Frontal cortex (tissue), 4 donors: ENCODE measurements around the gene SIRPB2. TPM values are rescaled to one million over a fixed set of nuclear protein-coding genes. Genes with fewer than 3 reads are reported as not detected.
"Not testable (repeated sequence)": the region's sequence is repeated elsewhere in the genome, so short reads cannot be mapped to it uniquely, and the experiment has no call there.

Experiments used
- DNase-seq, 2 donors: peaks; one replicate each; pipeline ENCODE4 v3.0.0; 2012; ENCODE audit warnings: low spot score in 2 of 2
- FAIRE-seq: peaks from 2 replicates; lab custom pipeline; 2012; peaks lifted over from hg19 to GRCh38; lab: Jason Lieb, UNC
- total RNA-seq: library from RNA; depleted of rRNA; stranded (reverse); fragments of >200 nt; gene quantifications from one replicate; pipeline ENCODE4 v1.2.3, GENCODE V29; 2014
- donor health status: control.
- donor health status: control.
- donor health status: control.

SIRPB2 gene
- total RNA-seq, 1 donor from 2014 or later = 0.82 TPM

DNA sequence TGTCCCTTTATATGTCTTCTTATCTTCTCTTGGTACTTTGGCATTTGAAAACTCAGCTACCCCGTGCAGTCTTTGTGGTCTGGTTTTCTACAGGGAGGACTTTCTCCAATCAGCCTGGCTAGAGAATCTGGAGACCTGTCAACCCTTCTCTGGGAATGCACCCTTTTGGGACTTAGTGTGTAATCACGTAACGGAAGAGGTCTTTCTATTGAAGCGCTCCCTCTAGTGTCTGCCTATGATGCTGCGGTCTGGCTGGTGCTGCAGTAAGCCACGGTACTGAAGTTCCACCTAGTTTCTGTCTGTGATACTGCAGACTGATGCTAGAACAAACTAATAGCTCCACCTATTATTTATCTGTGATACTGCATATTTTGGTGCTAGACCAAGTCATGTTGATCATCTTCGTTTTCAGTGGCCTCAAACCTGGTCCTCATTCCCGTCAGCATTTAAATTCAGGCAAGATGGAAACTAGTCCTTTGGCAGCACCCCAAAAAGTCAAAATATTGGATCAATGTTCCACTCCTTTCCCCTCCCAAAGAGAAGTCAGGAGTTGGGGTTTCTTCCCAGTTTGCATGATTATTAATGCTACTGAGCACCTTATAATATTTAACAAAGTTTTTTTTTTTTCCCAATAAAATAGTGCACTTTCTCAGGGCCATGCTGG, 12.5 kb upstream of the SIRPB2 start:
- DNase-seq (peak; percentile 11 to 62), FAIRE-seq (peak; percentile 13)

GRCh38 chr20:1500496-1500895, 9.3 kb upstream of the SIRPB2 start:
- DNase-seq (no peak), FAIRE-seq (no peak)

DNA sequence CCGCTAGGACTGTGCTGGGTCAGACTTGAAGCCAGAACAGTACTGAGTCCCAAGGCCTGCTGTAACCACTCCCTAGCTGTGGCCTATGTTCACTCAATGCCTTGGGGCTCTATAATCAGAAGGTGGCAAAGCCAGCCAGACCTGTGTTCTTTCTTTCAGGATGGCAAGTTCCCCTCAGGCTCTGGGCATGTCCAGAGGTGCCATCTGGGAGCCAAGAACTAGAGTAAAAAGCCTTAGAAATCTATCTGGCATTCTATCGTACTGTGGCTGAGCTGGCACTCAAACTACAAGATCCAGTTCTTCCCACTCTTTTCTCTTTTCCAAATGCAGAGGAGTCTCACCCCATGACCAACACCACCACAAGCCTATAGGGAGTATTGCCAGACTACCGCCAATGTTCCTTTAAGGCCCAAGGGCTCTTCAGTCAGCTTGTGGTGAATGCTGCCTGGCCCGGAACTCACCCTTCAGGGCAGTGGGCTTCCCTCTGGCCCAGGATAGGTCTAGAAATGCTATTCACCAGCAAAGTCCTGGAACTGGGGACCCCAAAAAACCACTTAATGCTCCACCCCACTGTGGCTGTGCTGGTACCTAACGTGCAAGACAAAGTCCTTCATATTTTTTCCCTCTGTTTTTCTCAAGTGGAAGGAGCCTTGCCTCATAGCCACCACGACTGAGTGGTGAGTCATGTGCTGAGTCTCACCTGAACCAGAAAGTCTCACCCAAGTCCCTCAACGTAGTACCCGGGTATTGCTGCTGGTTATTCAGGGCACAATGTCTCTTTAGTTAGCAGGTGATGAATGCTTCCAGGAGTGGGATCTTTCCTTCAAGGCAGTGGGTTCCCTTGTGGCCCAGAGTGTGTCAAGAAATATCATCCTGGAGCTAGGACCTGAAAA, 8.6 kb upstream of the SIRPB2 start:
- FAIRE-seq (no peak), DNase-seq (no peak)

- FAIRE-seq, DNase-seq: not testable (repeated sequence)
Observed at GRCh38 chr20:1497371-1497770, 6.2 kb upstream of the SIRPB2 start.

DNA sequence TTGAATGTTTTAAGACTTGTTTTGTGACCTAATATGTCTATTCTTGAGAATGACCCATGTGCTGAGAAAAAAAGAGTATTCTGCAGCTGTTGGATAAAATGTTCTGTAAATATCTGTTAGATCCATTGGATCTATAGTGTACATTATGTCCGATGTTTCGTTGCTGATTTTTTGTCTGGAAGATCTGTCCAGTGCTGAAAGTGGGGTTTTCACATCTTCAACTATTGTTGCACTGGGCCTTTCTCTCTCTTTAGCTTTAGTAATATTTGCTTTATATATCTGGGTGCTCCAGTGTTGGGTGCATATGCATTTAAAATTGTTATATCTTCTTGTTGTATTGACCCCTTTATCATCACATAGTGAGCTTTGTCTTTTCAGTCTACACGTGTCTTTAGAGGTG, 5.7 kb upstream of the SIRPB2 start:
- DNase-seq (no peak), FAIRE-seq (no peak)

- no peak for FAIRE-seq
Observed at GRCh38 chr20:1494436-1494835, 3.2 kb upstream of the SIRPB2 start.

DNA sequence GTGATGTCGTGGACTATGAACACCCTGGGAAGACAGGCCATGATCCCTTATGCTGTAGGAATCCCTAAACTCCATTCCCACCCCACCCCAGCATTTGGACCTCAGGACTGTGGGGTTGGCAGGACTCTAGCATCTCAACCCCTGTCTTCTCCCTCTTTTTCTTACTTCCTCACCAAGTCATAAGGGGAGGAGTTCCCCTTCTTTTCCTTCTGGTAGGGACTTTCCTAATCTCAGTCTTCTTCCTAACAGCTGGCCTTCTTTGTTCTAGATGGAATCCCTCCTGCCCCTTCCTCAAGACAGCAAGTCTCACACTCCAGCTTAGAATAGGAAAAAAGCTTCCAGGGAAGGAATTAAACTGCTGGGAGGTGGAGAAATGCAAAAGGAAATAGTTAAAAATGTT, 2.3 kb upstream of the SIRPB2 start:
- no peak for FAIRE-seq
- no peak for DNase-seq

More at GRCh38 chr20:1494436-1494835, 3.2 kb upstream of the SIRPB2 start:
- DNase-seq = no peak

DNA sequence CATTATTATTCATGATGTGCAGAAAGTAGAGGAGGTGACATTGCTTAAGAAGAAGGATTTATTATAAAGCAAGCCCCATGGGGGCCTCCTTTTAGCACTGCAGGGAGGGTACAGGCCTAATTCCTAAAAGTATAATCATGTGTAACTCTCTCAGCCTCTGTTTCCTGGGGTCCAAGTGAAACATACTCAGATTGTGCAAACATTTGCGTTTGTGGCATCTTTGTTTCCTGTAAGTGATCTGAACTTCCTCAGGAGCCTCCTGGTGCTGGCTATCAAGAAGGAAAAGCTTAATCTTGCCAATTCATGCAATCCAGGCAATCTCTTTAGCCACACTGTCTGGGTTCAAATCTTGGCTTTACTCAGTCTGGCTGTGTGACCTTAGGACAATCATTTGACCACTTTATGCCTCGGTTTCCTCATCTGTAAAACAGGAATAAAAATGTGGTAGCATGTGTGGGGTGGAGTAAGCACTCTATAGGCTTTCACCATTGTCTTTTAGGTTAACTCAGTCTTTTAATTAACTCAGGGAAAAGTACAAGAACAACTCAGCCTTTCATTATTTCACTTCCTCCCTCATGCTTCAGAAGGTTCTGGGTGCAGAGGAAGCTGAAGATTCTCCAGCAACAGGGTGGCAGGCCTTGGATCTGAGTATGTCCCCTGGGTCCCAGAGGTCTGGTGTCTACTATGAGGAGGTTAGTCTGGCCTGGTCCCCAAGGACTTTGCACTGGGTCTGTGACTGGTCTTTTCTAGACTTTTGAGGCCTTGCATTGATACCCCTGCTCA, 831 bp upstream of the SIRPB2 start:
- FAIRE-seq (no peak), DNase-seq (no peak)

DNA sequence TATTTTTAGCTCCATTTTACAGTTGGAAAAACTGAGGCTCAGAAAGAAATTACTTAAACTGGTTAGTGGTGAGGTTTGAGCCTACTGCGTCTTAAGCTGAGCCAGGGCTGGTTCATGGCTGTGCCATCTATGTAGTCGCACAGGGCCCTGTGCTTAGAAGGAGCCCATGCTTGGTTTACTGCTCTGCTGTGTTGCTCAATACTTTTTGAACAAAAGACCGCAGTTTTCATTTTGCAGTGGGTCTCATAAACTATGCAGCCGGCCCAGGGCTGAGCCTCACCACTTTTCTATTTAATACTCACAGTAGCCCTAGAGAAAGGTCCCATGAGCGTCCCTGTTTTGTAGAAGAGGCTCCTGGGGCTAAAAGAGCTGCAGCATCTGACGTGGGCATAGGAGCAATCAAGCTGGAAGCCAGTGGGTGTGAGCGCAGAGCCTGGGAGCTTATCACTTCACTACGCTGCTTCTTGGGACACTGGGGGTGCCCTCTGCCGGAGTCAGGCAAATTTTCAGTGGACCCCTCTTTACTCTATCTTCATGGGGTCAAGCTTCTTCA, 501 bp downstream of the SIRPB2 start:
- FAIRE-seq = no peak
- no peak for DNase-seq

- DNase-seq (no peak), FAIRE-seq (no peak)
Observed at GRCh38 chr20:1489764-1490436, 1.3 kb downstream of the SIRPB2 start.

DNA sequence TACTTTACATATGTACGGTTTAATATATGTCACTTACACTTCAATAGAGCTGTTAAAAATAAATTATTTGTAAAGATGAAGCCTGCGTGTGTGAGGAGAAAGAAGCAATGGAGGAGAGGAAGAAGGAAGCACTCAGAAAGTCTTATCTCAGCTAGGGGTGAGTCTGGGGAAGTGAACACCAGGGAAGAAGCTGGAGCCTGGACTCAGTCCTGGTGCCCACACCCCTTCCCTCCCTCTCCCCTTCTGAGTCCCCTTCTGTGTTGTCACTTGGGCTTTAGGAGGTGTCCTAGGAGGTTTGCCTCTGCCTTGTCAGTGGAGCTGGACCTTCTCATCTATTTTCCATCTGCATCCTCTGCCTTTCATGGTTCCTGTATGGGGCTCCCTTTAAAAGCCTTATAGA, 1.9 kb downstream of the SIRPB2 start:
- FAIRE-seq = no peak
- no peak for DNase-seq

DNA sequence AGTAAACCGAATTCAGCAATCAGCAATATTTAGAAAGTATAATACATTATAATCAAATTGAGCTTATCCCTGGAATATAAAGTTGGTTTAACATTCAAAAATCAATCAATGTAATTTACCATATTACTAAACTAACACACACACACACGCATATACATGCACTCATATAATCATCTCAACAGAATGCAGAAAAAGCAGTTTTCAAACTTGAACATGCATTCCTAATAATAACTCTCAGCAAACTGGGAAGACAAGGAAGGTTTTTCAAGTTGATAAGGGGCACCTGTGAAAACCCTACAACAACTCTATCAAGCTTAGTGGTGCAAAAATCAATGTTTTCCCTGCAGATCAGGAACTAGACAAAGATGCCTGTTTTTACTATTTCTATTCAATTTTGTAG, 4.7 kb downstream of the SIRPB2 start:
- FAIRE-seq = no peak

DNA sequence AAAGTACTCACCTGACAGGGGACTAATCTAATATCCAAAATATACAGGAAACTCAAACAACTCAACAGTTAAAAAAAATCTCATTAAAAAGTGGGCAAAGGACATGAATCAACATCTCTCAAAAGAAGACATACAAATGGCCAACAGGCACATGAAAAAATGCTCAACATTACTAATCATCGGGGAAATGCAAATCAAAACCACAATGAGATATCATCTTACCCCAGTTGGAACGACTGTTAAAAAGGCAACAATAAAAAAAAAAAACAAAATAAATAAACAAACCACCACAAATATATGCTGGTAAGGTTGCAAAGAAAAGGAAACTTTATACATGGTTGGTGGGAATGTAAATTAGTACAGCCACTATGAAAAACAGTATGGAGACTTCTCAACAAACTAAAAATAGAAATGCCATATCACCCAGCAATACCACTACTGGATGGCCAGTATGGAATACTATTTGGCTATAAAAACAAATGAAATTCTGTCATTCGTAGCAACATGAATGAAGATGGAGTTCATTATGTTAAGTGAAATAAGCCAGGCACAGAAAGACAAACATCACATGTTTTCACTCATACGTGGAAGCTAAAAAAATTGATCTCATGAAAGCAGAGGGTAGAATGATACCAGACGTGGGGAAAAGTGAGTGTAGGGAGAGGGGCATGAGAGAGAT, 6.6 kb downstream of the SIRPB2 start:
- no peak for FAIRE-seq
- DNase-seq = no peak

More for the DNA sequence above, 4.7 kb downstream of the SIRPB2 start:
- DNase-seq = no peak

- DNase-seq (no peak), FAIRE-seq (no peak)
Observed at GRCh38 chr20:1479831-1480595, 11.2 kb downstream of the SIRPB2 start.

DNA sequence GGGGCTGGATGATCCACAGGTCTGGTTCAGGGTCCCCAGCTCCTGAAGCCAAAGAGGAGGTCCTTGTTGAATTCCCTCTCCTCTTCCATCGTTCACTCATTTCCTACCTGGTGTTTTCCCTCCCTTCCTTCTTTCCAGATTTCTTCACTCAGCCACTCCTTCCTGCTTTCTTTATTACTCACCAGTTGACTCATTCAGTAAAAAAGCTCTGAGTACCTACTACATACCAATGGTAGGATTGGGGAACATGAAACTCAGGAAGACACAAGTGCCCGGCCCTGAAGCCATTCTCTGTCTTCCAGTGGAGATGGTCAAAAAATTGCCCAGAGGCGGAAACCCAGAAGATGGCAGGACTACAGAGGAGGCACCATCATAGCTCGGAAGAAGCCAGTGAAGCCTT, 12.7 kb downstream of the SIRPB2 start:
- no peak for FAIRE-seq
- DNase-seq = no peak

DNA sequence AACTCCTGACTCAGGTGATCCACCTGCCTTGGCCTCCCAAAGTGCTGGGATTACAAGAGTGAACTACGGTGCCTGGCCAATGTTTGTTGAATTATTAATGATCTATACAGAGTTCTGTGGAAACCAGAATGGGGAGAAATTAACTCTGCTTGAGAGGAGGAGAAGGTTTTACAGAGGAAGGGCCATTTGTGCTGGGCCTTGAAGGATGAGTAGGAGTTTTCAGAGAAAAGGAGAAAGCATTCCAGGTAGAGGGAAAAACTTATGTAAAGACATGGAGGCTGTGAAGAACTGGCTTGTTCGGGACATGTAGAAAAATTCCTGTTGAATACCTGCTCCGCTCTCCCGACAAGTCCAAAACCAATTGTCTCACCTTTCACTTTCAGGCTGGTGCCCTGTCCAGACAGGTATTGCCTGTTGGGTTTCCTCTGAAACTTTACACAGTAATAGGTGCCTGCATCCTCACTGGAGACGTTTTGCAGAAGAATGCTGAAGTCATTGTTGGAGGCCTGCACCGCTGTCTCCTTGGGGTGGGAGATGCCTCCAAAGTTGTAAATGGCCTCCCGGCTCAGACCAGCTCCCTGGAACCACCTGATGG, 13.2 kb downstream of the SIRPB2 start:
- no peak for FAIRE-seq
- DNase-seq = no peak

DNA sequence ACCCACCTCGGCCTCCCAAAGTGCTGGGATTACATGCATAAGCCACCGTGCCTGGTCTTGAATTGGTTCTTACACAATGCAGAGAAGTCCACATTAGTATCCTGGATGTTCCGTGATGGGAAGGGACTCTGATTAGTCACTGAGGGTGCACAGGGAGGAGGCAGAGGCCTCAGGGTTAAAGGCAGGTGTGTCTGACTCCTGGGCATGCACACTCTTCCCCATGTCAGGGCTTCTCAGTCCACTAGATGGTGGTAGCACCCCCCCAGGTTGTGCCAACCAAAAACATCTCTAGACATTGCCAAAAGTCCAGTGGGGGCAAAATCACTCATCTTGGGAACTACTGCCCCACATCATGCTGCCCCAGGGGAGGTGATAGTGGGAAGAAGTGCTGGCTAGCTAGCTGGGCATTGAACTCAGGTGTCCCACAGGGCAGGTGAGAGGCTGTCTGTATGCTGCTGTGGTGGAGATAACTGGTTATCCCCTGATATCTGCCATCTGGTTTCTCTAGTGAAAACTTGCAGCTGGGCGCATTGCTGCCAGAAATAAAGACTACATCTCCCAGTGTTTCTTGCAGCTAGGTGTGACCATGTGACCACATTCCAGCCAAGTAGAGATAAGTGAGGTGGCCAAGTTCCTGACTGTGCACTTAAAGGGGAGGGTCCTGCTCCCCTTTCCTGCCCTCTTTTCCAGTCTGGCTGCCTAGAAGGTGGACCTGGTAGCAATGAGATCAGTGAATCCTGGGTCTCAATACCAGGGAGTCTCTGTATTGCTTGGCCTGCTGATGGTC, 16.2 kb downstream of the SIRPB2 start:
- DNase-seq (no peak), FAIRE-seq (no peak)
